Pons (tissue), 1 donor: ENCODE results near the gene KLHL15.

Source experiments
- DNase-seq: peaks from one replicate; pipeline ENCODE4 v3.0.0-alpha.2; 2016; ENCODE audit warnings: low spot score

KLHL15 gene

GRCh38 chrX:23952984-23953907 is 73.7 kb downstream of the KLHL15 start:
- peak; percentile 19 for DNase-seq

GRCh38 chrX:23952391-23952790 is 74.6 kb downstream of the KLHL15 start:
- no peak for DNase-seq

- DNase-seq = no peak
Measured at GRCh38 chrX:23945206-23945605, 81.8 kb downstream of the KLHL15 start.

GRCh38 chrX:23944234-23944633 is 82.8 kb downstream of the KLHL15 start:
- no peak for DNase-seq

GRCh38 chrX:23939203-23939602 is 87.8 kb downstream of the KLHL15 start:
- no peak for DNase-seq

- no peak for DNase-seq
Measured at GRCh38 chrX:23938690-23939089, 88.3 kb downstream of the KLHL15 start.

GRCh38 chrX:23937100-23937499 is 89.9 kb downstream of the KLHL15 start:
- no peak for DNase-seq

- no peak for DNase-seq
Measured at GRCh38 chrX:23936180-23936579, 90.8 kb downstream of the KLHL15 start.

- no peak for DNase-seq
Measured at GRCh38 chrX:23935106-23935505, 91.9 kb downstream of the KLHL15 start.
